Left cardiac atrium (tissue), 4 donors: Measurements from ENCODE around the gene LHB. TPM values are rescaled to one million over a fixed set of nuclear protein-coding genes. Genes with fewer than 3 reads are reported as not detected.
"Not testable (repeated sequence)": the region's sequence is repeated elsewhere in the genome, so short reads cannot be mapped to it uniquely, and the experiment has no call there.

Source experiments
- ATAC-seq, 2 donors: fragments of 200-7000 bp; cut with Tn5 transposase; one replicate each; pipeline ENCODE4 v1.9.1; 2020; ENCODE audit warnings: mild to moderate bottlenecking in 2 of 2, moderate library complexity in 2 of 2
- DNase-seq: peaks from one replicate; pipeline ENCODE4 v3.0.0-alpha.2; 2020
- intact Hi-C, 2 donors: fragments of 100-400 bp; cut with DNase I; formaldehyde crosslinking; loops; one replicate each; pipeline versions ENCODE4 v1.14.1 to v1.15.1; 2022 to 2023
- total RNA-seq, 2 donors: library from RNA; stranded (reverse); fragmentation: NEBNext Ultra II Directional; extraction: Animal tissue kit (Norgen Biotek cat#: 25700); gene quantifications; one replicate each; pipeline ENCODE4 v1.2.1, GENCODE V29; 2021
- donor health status: DM: no; HTN: yes; CAD: no.
- donor health status: DM: no; HTN: yes; CAD: no; lungs with severe emphysema.
- donor health status: DM: yes; HTN: yes; CAD: no.
- donor health status: Dilated cardiomyopathy.

LHB gene
- total RNA-seq, 2 donors from 2014 or later: 0.55 TPM; not detected in 1

GRCh38 chr19:49039736-49040135 is 22.8 kb upstream of the LHB start:
- intact Hi-C loops, DNase-seq, ATAC-seq: not testable (repeated sequence)

GRCh38 chr19:49038557-49039276 is 21.8 kb upstream of the LHB start:
- ATAC-seq, DNase-seq, intact Hi-C loops: not testable (repeated sequence)

- ATAC-seq, intact Hi-C loops, DNase-seq: not testable (repeated sequence)
Observed at GRCh38 chr19:49038111-49038510, 21.2 kb upstream of the LHB start.

GRCh38 chr19:49036815-49037214 is 19.9 kb upstream of the LHB start, which contains the start of gene CGB1:
Gene CGB1 (minus strand): TSS chr19:49036895. CDS start chr19:49036711, 184 bp downstream.
- intact Hi-C loops, ATAC-seq, DNase-seq: not testable (repeated sequence)

- DNase-seq, intact Hi-C loops, ATAC-seq: not testable (repeated sequence)
Observed at GRCh38 chr19:49031642-49032301, 14.9 kb upstream of the LHB start, which contains the start of gene CGB2. Gene CGB2 (plus strand): TSS chr19:49031890. CDS start chr19:49032096, 206 bp downstream.

GRCh38 chr19:49030323-49030722 is 13.4 kb upstream of the LHB start:
- DNase-seq, intact Hi-C loops: not testable (repeated sequence)

GRCh38 chr19:49029749-49030148 is 12.9 kb upstream of the LHB start:
- DNase-seq, intact Hi-C loops, ATAC-seq: not testable (repeated sequence)

More at GRCh38 chr19:49030323-49030722, 13.4 kb upstream of the LHB start:
- ATAC-seq: not testable (repeated sequence)

- intact Hi-C loops, DNase-seq, ATAC-seq: not testable (repeated sequence)
Observed at GRCh38 chr19:49028686-49029085, 11.8 kb upstream of the LHB start.

GRCh38 chr19:49025599-49025998 is 8.7 kb upstream of the LHB start:
- DNase-seq, ATAC-seq, intact Hi-C loops: not testable (repeated sequence)

- intact Hi-C loops, ATAC-seq, DNase-seq: not testable (repeated sequence)
Observed at GRCh38 chr19:49025088-49025487, 8.2 kb upstream of the LHB start.

GRCh38 chr19:49024233-49024632 is 7.3 kb upstream of the LHB start, which contains the start of gene CGB3:
Gene CGB3 (minus strand): TSS chr19:49024333. CDS start chr19:49023971, 362 bp downstream.
- ATAC-seq, DNase-seq, intact Hi-C loops: not testable (repeated sequence)

- ATAC-seq (no peak), DNase-seq (no peak)
- intact Hi-C loops: no loop called here
Observed at GRCh38 chr19:49022116-49022515, 5.2 kb upstream of the LHB start.

GRCh38 chr19:49020931-49021895 is 4.3 kb upstream of the LHB start:
- intact Hi-C loops: no loop called here
- DNase-seq (no peak), ATAC-seq (no peak)

- intact Hi-C loops: no loop called here
- no peak for DNase-seq
- ATAC-seq: no peak
Observed at GRCh38 chr19:49020342-49020741, 3.5 kb upstream of the LHB start.

- ATAC-seq (peak; percentile 41 to 71), DNase-seq (peak; percentile 77)
- intact Hi-C loops: no loop called here
Observed at GRCh38 chr19:49019242-49019932, 2.5 kb upstream of the LHB start.

GRCh38 chr19:49018388-49019241 is 1.7 kb upstream of the LHB start:
- peak; percentile 19 to 35 for ATAC-seq
- DNase-seq: peak; percentile 41
- intact Hi-C loops: not testable (repeated sequence)

GRCh38 chr19:49017666-49018351 is 918 bp upstream of the LHB start:
- DNase-seq: peak; percentile 73
- ATAC-seq: peak; percentile 70 to 74

More at GRCh38 chr19:49017666-49018351, 918 bp upstream of the LHB start:
- intact Hi-C loops: no loop called here
